Suprapubic skin (tissue), 4 donors: ENCODE measurements around the gene TCHP. TPM values are rescaled to one million over a fixed set of nuclear protein-coding genes. Genes with fewer than 3 reads are reported as not detected.

Experiments used
- DNase-seq, 2 donors: peaks; one replicate each; pipeline ENCODE4 v3.0.0-alpha.2; 2019; ENCODE audit warnings: low spot score in 2 of 2
- H3K27ac ChIP-seq: fragments of 200-600 bp; sonication (generic); one replicate; pipeline ENCODE4 v1.5.1; 2019
- H3K27me3 ChIP-seq: fragments of 200-600 bp; sonication (generic); one replicate; pipeline ENCODE4 v1.5.1; 2019
- H3K36me3 ChIP-seq: fragments of 200-600 bp; sonication (generic); one replicate; pipeline ENCODE4 v1.5.1; 2019
- H3K4me1 ChIP-seq: fragments of 200-600 bp; sonication (generic); one replicate; pipeline ENCODE4 v1.5.1; 2019
- H3K4me3 ChIP-seq: fragments of 200-600 bp; sonication (generic); one replicate; pipeline ENCODE4 v1.5.1; 2019; ENCODE audit warnings: mild to moderate bottlenecking
- H3K9me3 ChIP-seq: fragments of 200-600 bp; sonication (generic); one replicate; pipeline ENCODE4 v1.5.1; 2019
- CTCF ChIP-seq, 2 donors: fragments of 200-600 bp in 1 of 2; fragments of 450-650 bp in 1 of 2; sonication (generic) in 1 of 2; IDR thresholded peaks; one replicate each; pipeline ENCODE4 v1.5.1; 2016 to 2019; ENCODE audit warnings: antibody characterized with exemption in 2 of 2, mild to moderate bottlenecking in 1 of 2, moderate library complexity in 1 of 2
- EP300 ChIP-seq: sonication (generic); formaldehyde crosslinking; IDR thresholded peaks from one replicate; pipeline ENCODE4 v1.6.1; 2017; ENCODE audit warnings: antibody characterized with exemption
- POLR2A ChIP-seq, 2 donors: fragments of 450-650 bp; IDR thresholded peaks; one replicate each; pipeline ENCODE4 v1.6.1; 2017; ENCODE audit warnings: antibody characterized with exemption in 2 of 2, mild to moderate bottlenecking in 2 of 2, moderate library complexity in 2 of 2
- POLR2AphosphoS5 ChIP-seq, 3 donors: sonication (generic); formaldehyde crosslinking; IDR thresholded peaks; one replicate each; pipeline ENCODE4 v1.6.1; 2017; ENCODE audit warnings: antibody characterized with exemption in 3 of 3
- WGBS: methylation state at CpG from one replicate; pipeline ENCODE4 v1.1.5; 2018; 5-methylcytosine and 5-hydroxymethylcytosine counted together
- total RNA-seq, 4 donors: library from RNA; depleted of rRNA; stranded (reverse); fragments of >200 nt; gene quantifications; one replicate each; pipeline ENCODE4 v1.1.0, GENCODE V29; 2016

TCHP gene
- total RNA-seq, 4 donors from 2014 or later: 22.6 to 96.4 (median 36.6) TPM

GRCh38 chr12:109953656-109954055, 53.6 kb downstream of the TCHP start:
- Histone ChIP-seq H3K4me3 (no peak overlapping the region), H3K4me1 (peaks cover 5% of the 10 kb centered on the region), H3K9me3 (no peaks in the 10 kb centered on the region), H3K27ac (no peak overlapping the region), H3K27me3 (no peaks in the 10 kb centered on the region), H3K36me3 (peaks cover 94% of the 10 kb centered on the region)
- no peak for DNase-seq
- TF ChIP-seq POLR2A (IDR thresholded peaks at IDR 0.05) (no peak), EP300 (no peak), POLR2AphosphoS5 (IDR thresholded peaks at IDR 0.05) (no peak), CTCF (IDR thresholded peaks at IDR 0.05) (no peak)
- WGBS: 94% methylated on average over 5 of the region's 5 CpGs

- no peaks in the 10 kb centered on the region for H3K4me1 ChIP-seq
- no peaks in the 10 kb centered on the region for H3K27me3 ChIP-seq
- TF ChIP-seq POLR2A (IDR thresholded peaks at IDR 0.05) (no peak), CTCF (IDR thresholded peaks at IDR 0.05) (no peak), EP300 (no peak), POLR2AphosphoS5 (IDR thresholded peaks at IDR 0.05) (no peak)
- H3K9me3 ChIP-seq: no peaks in the 10 kb centered on the region
- H3K27ac ChIP-seq: no peak overlapping the region
- peaks cover 88% of the 10 kb centered on the region for H3K36me3 ChIP-seq
- WGBS: 97% methylated on average over 7 of the region's 7 CpGs
- no peak for DNase-seq
- H3K4me3 ChIP-seq: no peak overlapping the region
These were observed 58.3 kb downstream of the TCHP start for GRCh38 chr12:109958374-109958773.

GRCh38 chr12:109959411-109960093, 59.5 kb downstream of the TCHP start:
- Histone ChIP-seq H3K9me3 (no peaks in the 10 kb centered on the region), H3K4me3 (no peak overlapping the region), H3K27me3 (no peaks in the 10 kb centered on the region), H3K36me3 (peaks cover 89% of the 10 kb centered on the region), H3K27ac (no peak overlapping the region), H3K4me1 (no peaks in the 10 kb centered on the region)
- no peak for DNase-seq
- WGBS: 95% methylated on average over 8 of the region's 8 CpGs
- TF ChIP-seq POLR2AphosphoS5 (IDR thresholded peaks at IDR 0.05) (no peak), CTCF (IDR thresholded peaks at IDR 0.05) (no peak), POLR2A (IDR thresholded peaks at IDR 0.05) (no peak), EP300 (no peak)

GRCh38 chr12:109961201-109961600, 61.1 kb downstream of the TCHP start:
- DNase-seq: no peak
- Histone ChIP-seq H3K27ac (no peak overlapping the region), H3K27me3 (no peaks in the 10 kb centered on the region), H3K4me3 (no peak overlapping the region), H3K4me1 (no peaks in the 10 kb centered on the region), H3K36me3 (peaks cover 91% of the 10 kb centered on the region), H3K9me3 (no peaks in the 10 kb centered on the region)
- 82% methylated on average over 14 of the region's 14 CpGs for WGBS
- TF ChIP-seq EP300 (no peak), CTCF (IDR thresholded peaks at IDR 0.05) (no peak), POLR2AphosphoS5 (IDR thresholded peaks at IDR 0.05) (no peak), POLR2A (IDR thresholded peaks at IDR 0.05) (no peak)

- Histone ChIP-seq H3K36me3 (peaks cover 91% of the 10 kb centered on the region), H3K27ac (no peak overlapping the region), H3K9me3 (no peaks in the 10 kb centered on the region), H3K4me1 (no peaks in the 10 kb centered on the region), H3K4me3 (no peak overlapping the region), H3K27me3 (no peaks in the 10 kb centered on the region)
- TF ChIP-seq POLR2A (IDR thresholded peaks at IDR 0.05) (no peak), POLR2AphosphoS5 (IDR thresholded peaks at IDR 0.05) (no peak), EP300 (no peak), CTCF (IDR thresholded peaks at IDR 0.05) (no peak)
- no peak for DNase-seq
- 80% methylated on average over 6 of the region's 6 CpGs for WGBS
These were observed 61.5 kb downstream of the TCHP start for GRCh38 chr12:109961612-109962011.
